Renal cortical epithelial cell (primary cell): Measurements from ENCODE around the gene STK32B. TPM values are rescaled to one million over a fixed set of nuclear protein-coding genes. Genes with fewer than 3 reads are reported as not detected.
"Not testable (repeated sequence)": the region's sequence is repeated elsewhere in the genome, so short reads cannot be mapped to it uniquely, and the experiment has no call there.

Experiments
- DNase-seq: peaks from one replicate; pipeline ENCODE4 v3.0.0-alpha.2; 2011; ENCODE audit warnings: low read depth
- total RNA-seq: library from RNA; depleted of rRNA; stranded (reverse); fragments of >200 nt; gene quantifications from 2 replicates; pipeline ENCODE4 v1.2.3, GENCODE V29; 2014

Gene STK32B
- total RNA-seq, 1 donor from 2014 or later: 13.6 TPM

- no peak for DNase-seq
Observed at GRCh38 chr4:5393911-5394513, 342.7 kb downstream of the STK32B start.

GRCh38 chr4:5395781-5396180 lies 344.5 kb downstream of the STK32B start:
- DNase-seq: no peak

GRCh38 chr4:5398056-5398455 lies 346.8 kb downstream of the STK32B start:
- DNase-seq: no peak

- no peak for DNase-seq
Observed at GRCh38 chr4:5399124-5399523, 347.8 kb downstream of the STK32B start.

GRCh38 chr4:5399790-5400421 lies 348.6 kb downstream of the STK32B start:
- DNase-seq: no peak

- DNase-seq: no peak
Observed at GRCh38 chr4:5403746-5404497, 352.6 kb downstream of the STK32B start.

- DNase-seq: no peak
Observed at GRCh38 chr4:5409237-5409636, 358.0 kb downstream of the STK32B start.

- DNase-seq: no peak
Observed at GRCh38 chr4:5409972-5410618, 358.8 kb downstream of the STK32B start.

- DNase-seq: no peak
Observed at GRCh38 chr4:5412296-5412695, 361.0 kb downstream of the STK32B start.

GRCh38 chr4:5412751-5413150 lies 361.5 kb downstream of the STK32B start:
- no peak for DNase-seq

GRCh38 chr4:5416637-5417036 lies 365.4 kb downstream of the STK32B start:
- DNase-seq: no peak

- DNase-seq: no peak
Observed at GRCh38 chr4:5420266-5420665, 369.0 kb downstream of the STK32B start.

GRCh38 chr4:5421416-5421815 lies 370.1 kb downstream of the STK32B start:
- no peak for DNase-seq

GRCh38 chr4:5422195-5422594 lies 370.9 kb downstream of the STK32B start:
- no peak for DNase-seq

GRCh38 chr4:5423670-5424069 lies 372.4 kb downstream of the STK32B start:
- no peak for DNase-seq

GRCh38 chr4:5424211-5424610 lies 372.9 kb downstream of the STK32B start:
- DNase-seq: no peak

- DNase-seq: no peak
Observed at GRCh38 chr4:5424901-5425300, 373.6 kb downstream of the STK32B start.

GRCh38 chr4:5429747-5430146 lies 378.5 kb downstream of the STK32B start:
- no peak for DNase-seq

- DNase-seq: no peak
Observed at GRCh38 chr4:5433196-5433595, 381.9 kb downstream of the STK32B start.

GRCh38 chr4:5435201-5435600 lies 383.9 kb downstream of the STK32B start:
- DNase-seq: no peak

- no peak for DNase-seq
Observed at GRCh38 chr4:5435823-5436222, 384.5 kb downstream of the STK32B start.

- not testable (repeated sequence) for DNase-seq
Observed at GRCh38 chr4:5443976-5444802, 392.9 kb downstream of the STK32B start.
